GDM1 (cell line): ENCODE data around the gene LYSET.
"Not testable (repeated sequence)": the region's sequence is repeated elsewhere in the genome, so short reads cannot be mapped to it uniquely, and the experiment has no call there.

Source experiments
- DNase-seq: peaks from one replicate; lab custom pipeline; 2025; lab: John Stamatoyannopoulos, UW

Gene LYSET, protein sequence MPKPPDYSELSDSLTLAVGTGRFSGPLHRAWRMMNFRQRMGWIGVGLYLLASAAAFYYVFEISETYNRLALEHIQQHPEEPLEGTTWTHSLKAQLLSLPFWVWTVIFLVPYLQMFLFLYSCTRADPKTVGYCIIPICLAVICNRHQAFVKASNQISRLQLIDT

DNA sequence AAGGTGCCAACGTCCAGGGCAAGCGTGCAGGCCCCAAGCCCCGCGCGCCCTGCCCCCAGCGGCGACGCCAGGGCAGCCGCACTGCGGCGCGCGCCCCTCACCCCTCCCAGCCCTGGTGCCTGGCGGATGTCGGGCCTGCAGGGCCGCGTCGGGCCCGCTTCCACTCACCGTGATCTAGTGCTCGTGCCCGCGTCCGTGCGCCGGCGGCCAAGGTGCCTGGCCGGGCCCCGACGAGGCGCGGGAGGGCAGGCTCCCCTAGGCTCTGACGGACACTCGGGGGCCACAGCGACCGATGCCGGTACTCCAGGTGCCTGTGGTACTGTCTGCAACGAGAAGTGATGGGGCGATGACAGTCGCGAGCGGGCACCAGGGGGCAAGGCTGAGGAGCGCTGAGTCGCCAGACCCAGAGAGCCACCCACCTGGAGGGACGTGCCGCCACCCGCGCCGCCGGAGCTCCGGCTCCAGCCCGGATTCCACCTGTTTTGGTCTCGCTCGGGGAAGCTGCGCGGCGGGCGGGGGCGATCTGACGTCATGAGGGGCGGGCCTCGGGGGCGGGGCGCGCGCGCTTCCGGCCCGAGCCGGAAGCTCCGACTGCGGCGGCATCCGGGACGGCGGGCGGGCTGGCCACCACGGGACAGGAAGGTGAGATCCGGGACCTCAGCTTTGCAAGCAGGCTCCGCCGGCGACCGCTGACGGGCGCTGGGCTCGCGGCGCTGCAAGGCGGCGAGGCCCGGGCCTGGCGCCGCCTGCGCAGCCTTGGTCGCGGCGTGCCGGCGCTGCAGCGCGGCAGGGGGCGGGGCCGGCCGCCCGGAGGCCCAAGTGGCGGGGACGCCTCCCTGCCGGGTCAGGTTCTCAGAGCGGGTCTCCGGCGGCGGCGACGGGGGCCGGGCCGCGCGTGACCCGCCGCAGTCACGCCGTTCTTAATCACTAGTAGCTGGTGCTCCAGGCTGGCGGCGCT, at the start of gene LYSET, which contains the start of gene MOAP1:
Gene LYSET (plus strand): TSS at position 927 of the 958 bp plus-strand sequence. CDS start 89 bp downstream, outside the sequence.
Gene MOAP1 (minus strand): TSS at position 507 of the 958 bp plus-strand sequence. CDS start 655 bp downstream, outside the sequence.
- peak; percentile 83 for DNase-seq

DNA sequence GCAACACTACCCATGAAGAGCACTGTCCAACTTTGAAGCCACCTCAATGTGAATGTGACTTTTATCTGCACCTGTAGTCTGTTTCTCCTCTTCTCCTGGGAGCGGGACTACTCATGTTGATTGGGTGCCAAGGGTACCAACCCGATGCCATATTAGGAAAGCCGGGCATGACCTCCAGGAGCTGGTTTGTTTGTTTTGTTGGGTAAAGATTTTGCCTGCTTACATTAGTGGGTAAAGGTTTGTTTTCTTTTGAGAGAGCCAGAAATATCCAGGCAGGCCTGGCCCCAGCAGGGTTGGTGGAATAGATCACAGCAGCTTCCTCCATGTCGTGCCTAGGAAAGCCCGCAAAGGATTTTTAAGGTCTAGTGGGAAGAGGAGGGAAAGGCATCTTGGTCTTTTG, 49.7 kb upstream of the LYSET start:
- no peak for DNase-seq

DNA sequence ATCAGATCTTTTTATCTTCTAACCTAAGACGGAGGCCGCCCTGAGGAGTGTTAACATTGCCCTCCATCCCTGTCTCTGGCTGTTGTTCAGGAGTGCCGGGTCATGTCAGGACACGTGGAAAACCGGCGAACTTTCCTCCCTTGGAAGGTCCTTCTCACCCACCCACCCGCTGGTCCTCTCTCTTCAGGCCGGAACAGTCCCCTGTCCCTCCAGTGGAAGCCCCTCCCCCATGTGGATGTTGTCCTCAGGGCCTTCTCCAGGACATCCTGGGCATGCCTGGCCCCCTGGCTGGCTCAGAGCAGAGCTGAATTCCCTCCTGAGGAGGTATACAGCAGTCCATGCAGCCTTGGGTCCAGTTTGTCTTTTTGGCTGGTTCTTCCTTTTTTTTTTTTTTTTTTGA, 49.1 kb upstream of the LYSET start:
- DNase-seq = no peak

DNA sequence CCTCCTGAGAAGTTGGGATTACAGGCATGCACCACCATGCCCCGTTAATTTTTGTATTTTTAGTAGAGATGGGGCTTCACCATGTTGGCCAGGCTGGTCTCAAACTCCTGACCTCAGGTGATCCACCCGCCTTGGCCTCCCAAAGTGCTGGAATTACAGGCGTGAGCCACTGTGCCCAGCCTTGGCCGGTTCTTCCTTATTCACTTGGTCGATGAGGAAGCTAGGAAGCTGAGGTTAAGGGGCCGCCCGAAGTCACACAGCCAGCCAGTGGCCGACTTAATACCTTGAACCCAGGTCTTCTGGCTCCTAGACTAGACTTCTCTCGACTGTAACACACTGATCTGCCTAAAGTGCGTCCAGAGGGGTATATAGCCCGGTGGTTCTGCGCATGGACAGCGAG, 48.6 kb upstream of the LYSET start:
- DNase-seq = not testable (repeated sequence)

DNA sequence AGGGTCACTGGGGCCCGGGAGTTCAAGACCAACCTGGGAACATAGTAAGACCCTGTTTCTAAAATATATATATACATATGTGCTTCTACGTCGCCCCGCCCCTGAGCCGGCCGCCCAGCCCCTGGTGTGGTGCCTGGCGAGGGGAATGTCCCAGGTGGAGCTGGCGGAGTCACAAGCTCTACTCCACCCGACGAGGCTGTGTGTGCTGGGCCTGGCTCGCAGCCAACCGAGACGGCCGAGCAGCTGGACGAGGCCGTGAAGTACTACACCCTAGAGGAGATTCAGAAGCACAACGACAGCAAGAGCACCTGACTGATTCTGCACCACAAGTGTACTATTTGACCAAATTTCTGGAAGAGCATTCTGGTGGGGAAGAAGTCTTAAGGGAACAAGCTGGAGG, 47.3 kb upstream of the LYSET start:
- DNase-seq = no peak

DNA sequence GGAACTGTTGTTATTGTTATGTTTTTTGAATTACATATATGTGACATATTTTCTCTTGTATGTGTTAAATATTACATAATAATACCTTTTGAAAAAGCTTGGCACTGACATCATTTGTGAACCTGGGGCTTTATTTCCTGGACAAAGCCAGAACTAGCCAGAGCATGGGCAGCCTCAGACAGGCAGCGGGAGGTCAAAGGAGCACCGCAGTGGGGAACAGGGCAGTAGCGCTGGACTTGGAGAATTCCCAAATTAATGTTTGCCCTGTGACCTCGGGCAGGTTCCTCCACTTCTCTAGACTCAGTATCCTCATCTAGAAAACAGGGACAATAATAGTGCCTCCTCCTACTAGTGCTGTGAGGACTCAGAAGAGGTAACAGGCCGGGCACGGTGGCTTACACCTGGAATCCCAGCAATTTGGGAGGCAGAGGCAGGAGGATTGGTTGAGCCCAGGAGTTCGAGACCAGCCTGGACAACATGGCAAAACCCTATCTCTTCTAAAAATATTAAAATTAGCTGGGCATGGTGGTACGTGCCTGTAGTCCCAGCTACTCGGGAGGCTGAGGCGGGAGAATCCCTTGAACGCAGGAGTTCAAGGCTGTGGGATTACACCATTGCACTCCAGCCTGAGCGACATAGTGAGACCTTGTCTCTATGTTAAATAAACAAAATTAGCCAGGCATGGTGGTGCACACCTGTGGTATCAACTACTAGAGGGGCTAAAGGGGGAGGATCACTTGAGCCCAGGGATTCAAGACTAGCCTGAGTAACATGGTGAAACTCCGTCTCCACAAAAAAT, 42.1 kb upstream of the LYSET start:
- DNase-seq = no peak

DNA sequence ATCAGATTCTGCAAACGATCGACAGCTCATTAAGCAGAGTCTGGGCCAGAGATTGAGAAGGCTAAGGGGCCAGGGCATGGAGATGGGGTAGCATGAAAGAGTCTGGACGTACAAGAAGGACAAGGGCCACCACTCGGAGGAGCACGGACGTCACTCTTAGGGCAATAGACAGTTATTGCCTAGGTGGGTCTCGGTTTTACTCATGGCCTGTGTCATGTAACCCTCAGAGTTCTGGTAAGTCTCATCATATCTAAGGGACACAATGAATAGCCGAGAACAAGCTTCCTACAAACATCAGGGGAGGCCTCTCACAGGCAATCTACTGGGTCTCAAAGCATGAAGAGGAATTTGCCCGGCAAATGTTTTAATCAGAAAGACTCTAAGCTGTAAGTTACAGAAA, 39.0 kb upstream of the LYSET start:
- no peak for DNase-seq

DNA sequence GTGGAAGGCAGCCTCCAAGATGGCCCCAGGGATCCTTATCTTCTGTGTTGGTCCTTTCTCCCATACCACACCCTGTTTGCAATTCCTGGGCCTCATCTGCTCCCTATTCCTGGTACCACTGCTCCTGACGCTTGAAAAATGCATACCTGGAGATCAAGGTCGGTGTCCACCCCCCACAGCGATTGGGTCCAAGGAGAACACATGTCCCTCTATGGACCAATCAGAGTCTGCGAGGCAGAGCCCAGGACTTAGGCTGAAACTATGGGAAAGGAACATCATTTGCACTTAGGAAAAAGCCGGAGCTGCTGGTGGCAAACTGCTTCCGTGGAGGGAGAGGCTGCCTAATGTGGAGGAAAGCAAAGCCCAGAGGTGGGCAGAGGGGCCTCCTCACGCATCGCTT, 36.1 kb upstream of the LYSET start:
- DNase-seq = no peak

DNA sequence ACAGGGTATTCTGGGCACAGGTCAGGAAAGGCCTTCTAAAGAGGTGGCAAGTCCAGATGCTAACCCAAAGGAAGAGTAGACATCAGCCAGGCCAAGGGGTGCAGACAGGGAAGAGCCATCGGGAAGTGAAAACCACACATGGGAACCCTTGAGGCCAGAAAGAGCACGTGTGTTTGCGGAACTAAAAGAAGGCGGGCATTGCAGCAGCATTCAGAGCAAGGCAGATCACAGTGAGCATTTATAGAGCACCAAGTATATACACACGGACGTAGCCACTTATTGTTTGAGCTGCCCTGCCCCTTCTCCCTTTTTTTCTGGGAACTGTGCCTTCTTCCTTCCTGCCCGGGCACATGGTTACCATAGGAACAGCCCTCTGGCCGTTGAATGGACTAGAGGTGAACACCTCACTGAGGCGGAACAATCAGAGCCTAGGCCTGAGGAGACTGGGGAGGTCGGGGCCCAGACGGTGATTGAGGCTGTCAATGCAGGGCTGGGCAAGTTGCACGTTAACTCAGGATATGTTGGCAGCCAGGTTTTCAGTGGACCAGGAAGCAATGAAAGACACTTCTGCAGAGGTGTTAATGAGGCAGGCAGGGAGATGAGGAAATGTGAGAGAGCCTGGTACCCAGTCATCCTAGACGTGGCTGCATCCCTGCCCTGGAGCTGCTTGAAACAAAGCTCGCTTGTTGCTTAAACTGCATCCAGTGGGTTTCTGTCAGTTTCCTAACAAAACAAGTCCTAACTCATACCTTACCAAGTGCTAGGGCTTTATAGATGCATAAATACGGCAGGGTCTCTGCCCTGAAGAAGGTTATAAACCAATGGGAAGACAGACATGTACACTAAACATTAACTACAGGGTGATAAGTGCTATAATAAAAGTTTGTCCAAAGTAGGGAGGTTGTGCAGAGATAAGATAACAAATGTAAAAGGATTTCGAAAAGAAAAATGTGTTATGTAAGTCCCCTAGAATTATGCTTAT, 34.6 kb upstream of the LYSET start:
- DNase-seq = no peak

DNA sequence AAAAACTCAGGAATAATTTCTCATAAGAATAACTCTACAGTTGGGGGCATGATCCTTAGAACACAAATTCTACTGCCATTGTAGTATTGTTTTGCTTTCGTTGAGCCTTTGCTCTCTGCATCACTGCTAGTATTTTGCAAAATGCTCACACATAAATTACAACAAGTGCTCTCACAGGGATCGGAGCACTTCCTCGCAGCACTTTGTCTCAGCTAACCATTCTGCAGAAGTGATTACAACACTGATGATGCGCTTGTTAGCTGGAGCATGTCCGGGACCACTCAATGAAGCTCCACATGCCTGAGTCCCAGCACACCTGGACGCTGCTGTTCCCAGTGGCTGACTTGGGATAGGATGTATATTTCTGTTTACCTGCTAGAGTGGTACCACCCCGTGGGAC, 32.0 kb upstream of the LYSET start:
- DNase-seq = no peak

DNA sequence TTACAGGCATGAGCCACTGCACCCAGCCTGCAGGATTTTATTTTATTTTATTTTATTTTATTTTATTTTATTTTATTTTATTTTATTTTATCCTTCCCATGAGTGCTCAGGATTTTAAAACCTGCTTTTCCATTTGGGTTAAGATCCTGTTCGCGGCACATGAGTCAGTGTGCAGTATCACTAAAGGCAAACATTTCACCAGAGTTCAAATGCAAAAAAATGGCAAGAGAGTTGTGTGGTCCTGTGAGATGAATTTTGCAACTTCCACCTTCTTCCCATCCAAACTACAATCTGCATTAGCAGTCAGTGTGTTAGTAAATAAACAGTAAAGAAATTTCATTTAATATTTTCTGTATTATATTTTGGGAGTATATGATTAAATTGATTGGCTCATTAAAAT, 29.4 kb upstream of the LYSET start:
- no peak for DNase-seq

DNA sequence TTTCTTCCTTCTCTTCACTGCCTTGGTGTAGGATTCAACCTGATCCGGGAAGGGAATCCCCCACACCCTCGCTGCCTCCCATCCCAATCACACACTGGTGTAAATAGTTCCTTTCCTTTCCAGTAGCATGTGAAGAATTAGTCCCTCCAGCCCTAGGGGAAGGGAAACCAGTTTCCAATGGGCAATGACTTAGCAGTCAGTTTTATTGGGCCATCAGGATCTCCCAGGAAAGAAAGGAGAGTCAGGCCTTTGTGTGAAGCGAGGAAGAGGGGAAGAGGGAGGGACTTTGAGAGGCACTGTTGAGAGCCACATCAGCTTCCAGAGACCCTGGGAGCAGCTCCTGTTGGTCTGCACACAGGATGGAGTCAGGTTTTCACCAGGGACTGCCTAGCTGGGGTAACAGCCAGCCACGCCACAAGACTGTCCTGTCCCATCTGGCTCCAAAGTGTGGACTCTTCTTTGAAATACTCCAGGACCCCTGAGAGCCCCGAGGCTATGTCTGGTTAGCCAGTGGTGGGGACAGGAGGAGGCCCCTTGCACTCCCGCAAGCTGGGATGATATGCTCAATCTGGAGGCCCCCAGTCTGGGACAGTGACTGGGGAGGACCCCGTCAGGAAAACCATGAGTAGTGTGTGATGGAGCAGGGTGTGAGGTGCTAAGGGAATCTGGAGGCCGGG, 28.3 kb upstream of the LYSET start:
- DNase-seq = no peak

DNA sequence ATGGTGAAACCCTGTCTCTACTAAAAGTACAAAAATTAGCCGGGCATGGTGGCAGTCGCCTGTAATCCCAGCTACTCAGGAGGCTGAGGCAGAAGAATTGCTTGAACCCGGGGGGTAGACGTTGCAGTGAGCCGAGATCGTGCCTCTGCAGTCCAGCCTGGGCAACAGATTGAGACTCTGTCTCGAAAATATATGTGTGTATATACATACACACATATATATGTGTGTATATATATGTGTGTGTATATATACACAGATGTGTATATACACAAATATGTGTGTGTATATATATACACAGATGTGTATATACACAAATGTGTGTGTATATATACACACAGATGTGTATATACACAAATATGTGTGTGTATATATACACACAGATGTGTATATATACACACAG, 26.8 kb upstream of the LYSET start:
- DNase-seq = not testable (repeated sequence)

DNA sequence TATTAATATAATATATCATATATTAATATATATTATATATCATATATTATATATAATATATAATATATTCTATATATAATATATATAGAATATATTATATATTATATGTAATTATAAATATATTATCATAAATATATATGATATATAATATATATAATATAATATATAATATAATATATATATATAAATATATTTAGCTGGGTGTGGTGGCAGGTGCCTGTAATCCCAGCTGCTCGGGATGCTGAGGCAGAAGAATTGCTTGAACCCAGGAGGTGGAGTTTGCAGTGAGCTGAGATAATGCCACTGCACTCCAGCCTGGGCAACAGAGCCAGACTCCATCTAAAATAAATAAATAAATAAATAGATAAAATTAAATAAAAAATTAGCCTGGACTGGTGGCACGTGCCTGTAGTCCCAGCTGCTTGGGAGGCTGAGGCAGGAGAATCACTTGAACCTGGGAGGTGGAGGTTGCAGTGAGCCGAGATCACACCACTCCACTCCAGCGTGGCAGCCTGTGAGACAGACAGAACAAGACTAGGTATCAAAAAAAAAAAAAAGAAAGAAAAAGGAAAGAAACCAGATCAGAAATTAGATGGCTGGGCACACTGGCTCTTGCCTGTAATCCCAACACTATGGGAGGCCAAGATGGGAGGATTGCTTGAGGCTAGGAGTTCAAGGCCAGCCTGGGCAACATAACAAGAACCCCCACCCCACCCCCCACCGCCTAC, 25.3 kb upstream of the LYSET start:
- DNase-seq = not testable (repeated sequence)

DNA sequence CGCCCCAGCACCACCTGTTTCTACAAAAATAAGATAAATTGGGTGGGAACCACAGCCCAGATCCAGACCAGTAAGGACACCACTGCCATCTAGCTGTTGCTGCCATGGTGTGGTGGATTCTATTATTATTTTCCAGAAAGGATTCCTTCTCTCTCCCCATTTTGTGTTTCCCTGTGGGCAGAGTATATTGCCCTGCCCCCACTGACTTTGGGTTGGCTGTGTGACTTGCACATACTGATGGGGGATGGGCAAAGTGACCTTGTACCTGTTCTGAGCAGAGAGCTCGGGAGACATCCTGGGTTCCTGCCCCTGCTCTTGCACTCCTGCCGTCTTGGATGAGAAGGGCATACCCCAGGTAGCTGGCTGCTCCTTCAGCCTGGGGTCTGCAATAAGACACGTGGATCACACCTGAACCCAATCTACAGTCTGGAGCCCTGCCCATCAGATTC, 24.7 kb upstream of the LYSET start:
- DNase-seq = no peak

DNA sequence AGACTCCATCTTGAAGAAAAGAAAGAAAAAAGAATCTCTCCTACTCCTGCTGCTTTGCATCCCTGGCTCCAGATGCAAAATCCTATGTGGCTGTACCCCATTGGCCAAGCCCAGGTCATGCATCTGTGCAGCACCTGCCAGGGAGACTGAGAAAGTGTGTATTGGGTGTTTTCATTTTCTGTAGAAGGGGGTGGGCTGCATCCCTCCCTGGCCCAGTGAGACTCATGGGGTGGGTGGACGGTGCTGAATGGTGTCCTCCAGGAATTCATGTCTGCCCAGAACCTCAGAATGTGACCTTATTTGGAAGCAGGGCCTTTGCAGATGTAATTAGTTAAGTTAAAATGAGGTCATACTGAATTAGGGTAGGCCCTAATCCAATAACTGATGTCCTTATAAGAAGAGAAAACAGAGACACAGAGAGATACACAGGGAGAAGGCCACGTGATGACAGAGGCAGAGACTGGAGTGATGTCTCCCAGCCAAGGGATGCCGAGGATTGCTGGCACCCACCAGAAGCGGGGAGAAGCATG, 23.6 kb upstream of the LYSET start:
- no peak for DNase-seq

DNA sequence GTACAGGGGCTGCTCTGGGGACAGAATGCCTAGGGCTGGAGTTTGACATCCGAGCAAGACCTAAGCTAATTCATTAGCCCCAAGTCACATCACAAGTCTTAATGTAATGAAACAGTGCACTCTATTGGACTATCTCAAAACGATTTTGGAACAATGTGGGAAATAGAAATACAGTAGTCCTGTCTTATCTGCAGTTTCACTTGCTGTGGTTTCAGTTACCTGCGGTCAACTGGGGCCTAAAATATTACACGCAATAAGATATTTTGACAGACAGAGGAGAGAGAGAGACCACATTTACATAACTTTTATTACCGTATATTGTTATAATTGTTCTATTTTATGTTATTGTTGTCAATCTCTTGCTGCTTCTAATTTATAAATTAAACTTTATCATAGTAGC, 21.6 kb upstream of the LYSET start:
- DNase-seq = no peak

DNA sequence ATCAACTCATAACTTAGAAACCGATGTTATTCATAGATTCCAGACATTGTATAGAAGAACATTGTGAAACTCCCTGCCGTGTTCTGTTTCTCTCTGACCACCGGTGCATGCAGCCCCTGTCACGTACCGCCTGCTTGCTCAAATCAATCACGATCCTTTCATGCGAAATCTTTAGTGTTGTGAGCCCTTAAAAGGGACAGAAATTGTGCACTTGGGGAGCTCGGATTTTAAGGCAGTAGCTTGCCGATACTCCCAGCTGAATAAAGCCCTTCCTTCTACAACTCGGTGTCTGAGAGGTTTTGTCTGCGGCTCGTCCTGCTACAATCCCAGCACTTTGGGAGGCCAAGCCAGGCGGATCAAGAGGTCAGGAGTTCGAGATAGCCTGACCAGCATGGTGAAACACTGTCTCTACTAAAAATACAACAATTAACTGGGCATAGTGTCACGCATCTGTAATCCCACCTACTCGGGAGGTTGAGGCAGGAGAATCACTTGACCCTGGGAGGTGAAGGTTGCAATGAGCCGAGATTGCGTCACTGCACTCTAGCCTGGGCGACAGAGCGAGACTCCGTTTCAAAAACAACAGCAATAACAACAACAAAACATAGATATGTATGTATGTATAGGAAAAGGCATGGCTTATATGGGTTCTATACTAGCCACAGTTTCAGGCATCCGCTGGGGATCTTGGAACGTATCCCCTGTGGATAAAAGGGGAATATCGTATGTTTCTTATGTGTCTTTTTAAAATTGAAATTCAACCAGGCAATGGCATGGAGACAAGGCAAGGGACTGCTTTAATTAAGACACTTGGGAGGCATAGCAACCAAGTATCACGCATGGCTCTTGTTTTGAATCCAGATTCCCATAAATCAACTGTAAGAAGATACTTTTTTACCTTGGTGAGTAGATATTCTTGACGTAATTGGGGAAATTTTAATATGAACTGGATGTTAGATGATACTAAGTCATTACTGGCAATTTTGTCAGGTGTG, 19.5 kb upstream of the LYSET start:
- not testable (repeated sequence) for DNase-seq
